H9 (cell line): ENCODE data around the gene BFSP1. TPM values are rescaled to one million over a fixed set of nuclear protein-coding genes. Genes with fewer than 3 reads are reported as not detected.

ENCODE experiments used
- DNase-seq: peaks from one replicate; pipeline ENCODE4 v3.0.0-alpha.2; 2017
- H2AFZ ChIP-seq: one replicate; pipeline ENCODE4 v1.6.1; 2013; ENCODE audit warnings: mild to moderate bottlenecking, low read length, control low read depth, moderate library complexity
- H2AK5ac ChIP-seq: 2 replicates; pipeline ENCODE4 v1.6.1; 2013; ENCODE audit warnings: low read length, control low read depth, mixed read lengths; ENCODE audit not compliant: insufficient read length
- H2BK120ac ChIP-seq: one replicate; pipeline ENCODE4 v1.6.1; 2013; ENCODE audit warnings: low read depth, mild to moderate bottlenecking, low read length, control low read depth, inconsistent platforms; ENCODE audit not compliant: poor library complexity, severe bottlenecking
- H2BK12ac ChIP-seq: 2 replicates; pipeline ENCODE4 v1.6.1; 2013; ENCODE audit warnings: low read length, control low read depth, mixed read lengths, low read depth; ENCODE audit not compliant: insufficient read length
- H2BK15ac ChIP-seq: 2 replicates; pipeline ENCODE4 v1.6.1; 2013; ENCODE audit warnings: low read depth, low read length, control low read depth
- H2BK20ac ChIP-seq: one replicate; pipeline ENCODE4 v1.6.1; 2013; ENCODE audit warnings: low read depth, mild to moderate bottlenecking, low read length, control low read depth, inconsistent platforms; ENCODE audit not compliant: poor library complexity, severe bottlenecking
- H2BK5ac ChIP-seq: 2 replicates; pipeline ENCODE4 v1.6.1; 2013; ENCODE audit warnings: low read length, control low read depth, mixed read lengths; ENCODE audit not compliant: insufficient read length
- H3K14ac ChIP-seq: 2 replicates; pipeline ENCODE4 v1.6.1; 2013; ENCODE audit warnings: low read length, control low read depth; ENCODE audit not compliant: insufficient read depth
- H3K18ac ChIP-seq: 2 replicates; pipeline ENCODE4 v1.6.1; 2013; ENCODE audit warnings: low read depth, mild to moderate bottlenecking, mixed read lengths, low read length, control low read depth; ENCODE audit not compliant: insufficient read length
- H3K23ac ChIP-seq: 2 replicates; pipeline ENCODE4 v1.6.1; 2013; ENCODE audit warnings: low read length, control low read depth, mixed read lengths, low read depth; ENCODE audit not compliant: insufficient read length
- H3K23me2 ChIP-seq: 2 replicates; pipeline ENCODE4 v1.6.1; 2013; ENCODE audit warnings: low read depth, mild to moderate bottlenecking, mixed read lengths, low read length, control low read depth; ENCODE audit not compliant: insufficient read length, poor library complexity, severe bottlenecking
- H3K27ac ChIP-seq: 2 replicates; pipeline ENCODE4 v1.5.1; 2013; ENCODE audit warnings: low read length, control low read depth, mixed read lengths, low read depth; ENCODE audit not compliant: insufficient read length
- H3K27me3 ChIP-seq: 2 replicates; pipeline ENCODE4 v1.6.1; 2013; ENCODE audit warnings: low read length, control low read depth, inconsistent platforms; ENCODE audit not compliant: insufficient read depth
- H3K4ac ChIP-seq: 2 replicates; pipeline ENCODE4 v1.6.1; 2013; ENCODE audit warnings: low read depth, mild to moderate bottlenecking, control low read depth, inconsistent platforms, low read length, moderate library complexity
- H3K4me1 ChIP-seq: 2 replicates; pipeline ENCODE4 v1.6.1; 2013; ENCODE audit warnings: low read length, control low read depth, inconsistent platforms; ENCODE audit not compliant: insufficient read depth
- H3K4me2 ChIP-seq: 2 replicates; pipeline ENCODE4 v1.6.1; 2013; ENCODE audit warnings: low read length, control low read depth, mixed read lengths; ENCODE audit not compliant: insufficient read length, insufficient read depth
- H3K56ac ChIP-seq: 2 replicates; pipeline ENCODE4 v1.6.1; 2013; ENCODE audit warnings: low read depth, mild to moderate bottlenecking, mixed read lengths, low read length, control low read depth; ENCODE audit not compliant: insufficient read length
- H3K79me1 ChIP-seq: 2 replicates; pipeline ENCODE4 v1.6.1; 2013; ENCODE audit warnings: low read depth, mild to moderate bottlenecking, moderate library complexity, low read length, control low read depth, inconsistent platforms; ENCODE audit not compliant: insufficient read depth, poor library complexity, severe bottlenecking
- H3K79me2 ChIP-seq: 2 replicates; pipeline ENCODE4 v1.6.1; 2013; ENCODE audit warnings: low read length, control low read depth, inconsistent platforms; ENCODE audit not compliant: insufficient read depth
- H3K9ac ChIP-seq: 2 replicates; pipeline ENCODE4 v1.6.1; 2013; ENCODE audit warnings: low read length, control low read depth, mixed read lengths; ENCODE audit not compliant: insufficient read length; ENCODE audit errors: extremely low read depth
- H3K9me3 ChIP-seq: one replicate; pipeline ENCODE4 v1.6.1; 2013; ENCODE audit warnings: low read depth, low read length, inconsistent platforms; ENCODE audit not compliant: control insufficient read depth
- H3T11ph ChIP-seq: one replicate; pipeline ENCODE4 v1.6.1; 2013; ENCODE audit warnings: mild to moderate bottlenecking, low read length, control low read depth, inconsistent platforms
- H4K20me1 ChIP-seq: one replicate; pipeline ENCODE4 v1.6.1; 2013; ENCODE audit not compliant: control insufficient read depth, insufficient read length, insufficient read depth
- H4K5ac ChIP-seq: 2 replicates; pipeline ENCODE4 v1.6.1; 2013; ENCODE audit warnings: low read depth, mild to moderate bottlenecking, mixed read lengths, low read length, control low read depth; ENCODE audit not compliant: insufficient read length
- H4K8ac ChIP-seq: replicated peaks from 2 replicates; pipeline ENCODE4 v1.6.1; 2013; ENCODE audit warnings: low read length, control low read depth, mixed read lengths, low read depth; ENCODE audit not compliant: insufficient read length
- H4K91ac ChIP-seq: 2 replicates; pipeline ENCODE4 v1.6.1; 2013; ENCODE audit warnings: low read depth, mild to moderate bottlenecking, moderate library complexity, mixed read lengths, low read length, control low read depth; ENCODE audit not compliant: insufficient read length
- H3K27ac Mint-ChIP-seq, 3 experiments: 2 replicates in 2 of 3; 3 replicates in 1 of 3; pipeline ENCODE4 v1.8.0; 2020 to 2021; ENCODE audit warnings: mixed read lengths in 3 of 3, mild to moderate bottlenecking in 1 of 3, moderate library complexity in 1 of 3
- H3K27me3 Mint-ChIP-seq: 2 replicates; pipeline ENCODE4 v1.8.0; 2021; ENCODE audit warnings: low read depth, mild to moderate bottlenecking, moderate library complexity, mixed read lengths
- H3K36me3 Mint-ChIP-seq, 3 experiments: 2 replicates in 2 of 3; 3 replicates in 1 of 3; pipeline ENCODE4 v1.8.0; 2020 to 2021; ENCODE audit warnings: low read depth in 3 of 3, mixed read lengths in 3 of 3; ENCODE audit not compliant: insufficient read depth in 1 of 3
- H3K4me1 Mint-ChIP-seq, 2 experiments: 2 replicates each; pipeline ENCODE4 v1.8.0; 2020; ENCODE audit warnings: mixed read lengths in 2 of 2
- H3K4me3 Mint-ChIP-seq, 2 experiments: 2 replicates in 1 of 2; 3 replicates in 1 of 2; pipeline ENCODE4 v1.8.0; 2020 to 2021; ENCODE audit warnings: mild to moderate bottlenecking in 2 of 2, mixed read lengths in 2 of 2, moderate library complexity in 1 of 2
- H3K9me3 Mint-ChIP-seq, 2 experiments: 2 replicates in 1 of 2; 3 replicates in 1 of 2; pipeline ENCODE4 v1.8.0; 2020; ENCODE audit warnings: mild to moderate bottlenecking in 2 of 2, mixed read lengths in 2 of 2, moderate library complexity in 1 of 2
- CTCF ChIP-seq: fragments of 200-600 bp; sonication (generic); conservative IDR thresholded peaks from 3 replicates; pipeline ENCODE4 v1.8.0; 2021; ENCODE audit warnings: antibody characterized with exemption, mild to moderate bottlenecking
- WGBS: extraction: QIAGEN DNeasy Blood & Tissue Kit; methylation state at CpG from one replicate; pipeline ENCODE4 v1.1.7; 2013; ENCODE audit warnings: missing lambda C conversion rate, low lambda C conversion rate, mixed read lengths; ENCODE audit not compliant: insufficient read length; ENCODE audit errors: extremely low coverage; 5-methylcytosine and 5-hydroxymethylcytosine counted together
- total RNA-seq: library from RNA; stranded (reverse); gene quantifications from 2 replicates; pipeline ENCODE4 v1.2.1, GENCODE V29; 2021

The BFSP1 gene
- total RNA-seq, 1 experiment from 2014 or later = 9.4 TPM

- no peaks in the 10 kb centered on the region for H3K79me1 ChIP-seq
- H3T11ph ChIP-seq = no peak overlapping the region
- no peaks in the 10 kb centered on the region for H3K9me3 Mint-ChIP-seq
- H3K27ac ChIP-seq = no peak overlapping the region
- no peaks in the 10 kb centered on the region for H3K79me2 ChIP-seq
- no peaks in the 10 kb centered on the region for H3K27me3 ChIP-seq
- H3K18ac ChIP-seq = no peak overlapping the region
- H3K4me1 Mint-ChIP-seq = peaks cover 10 to 11% of the 10 kb centered on the region in 2 experiments
- H3K23me2 ChIP-seq = peaks cover 4% of the 10 kb centered on the region
- no peak overlapping the region for H3K4me3 Mint-ChIP-seq
- no peak overlapping the region for H2BK5ac ChIP-seq
- no peak overlapping the region for H4K5ac ChIP-seq
- no peak overlapping the region for H2AFZ ChIP-seq
- H3K4me2 ChIP-seq = no peak overlapping the region
- H3K9me3 ChIP-seq = no peaks in the 10 kb centered on the region
- H4K20me1 ChIP-seq = no peaks in the 10 kb centered on the region
- DNase-seq = no peak
- H2AK5ac ChIP-seq = no peak overlapping the region
- peaks cover 7% of the 10 kb centered on the region; the same call in 1 of the 2 replicates for H3K4me1 ChIP-seq
- WGBS = no CpG with 5 or more reads among the region's 4 CpGs
- H3K4ac ChIP-seq = no peak overlapping the region
- H3K14ac ChIP-seq = no peak overlapping the region
- H2BK120ac ChIP-seq = no peak overlapping the region
- H3K23ac ChIP-seq = no peak overlapping the region
- no peak overlapping the region for H3K27ac Mint-ChIP-seq
- no peak overlapping the region for H2BK15ac ChIP-seq
- no peak overlapping the region for H3K9ac ChIP-seq
- H4K91ac ChIP-seq = no peak overlapping the region
- H2BK20ac ChIP-seq = no peak overlapping the region
- H4K8ac ChIP-seq = no peak overlapping the region
- H3K36me3 Mint-ChIP-seq = peaks cover 0 to 8% (median 0%) of the 10 kb centered on the region in 3 experiments; a peak in 1 of 7 replicates
- H3K56ac ChIP-seq = no peak overlapping the region
- H3K27me3 Mint-ChIP-seq = no peaks in the 10 kb centered on the region; the same call in 1 of the 2 replicates
- H2BK12ac ChIP-seq = no peak overlapping the region
- TF ChIP-seq CTCF = no peak
Measured at GRCh38 chr20:17565169-17565845, 34.1 kb upstream of the BFSP1 start.
